BE2C (cell line): ENCODE measurements around the gene TMTC2.
"Not testable (repeated sequence)": the region's sequence is repeated elsewhere in the genome, so short reads cannot be mapped to it uniquely, and the experiment has no call there.

Experiments
- DNase-seq: peaks from one replicate; pipeline ENCODE4 v3.0.0-alpha.2; 2020
- H3K27me3 ChIP-seq: fragments of 250-450 bp; sonication (Bioruptor Pico); 2 replicates; pipeline ENCODE4 v1.5.1; 2020; ENCODE audit warnings: mild to moderate bottlenecking
- H3K36me3 ChIP-seq: fragments of 250-450 bp; sonication (Bioruptor Pico); 2 replicates; pipeline ENCODE4 v1.5.1; 2020; ENCODE audit warnings: mild to moderate bottlenecking
- H3K4me1 ChIP-seq: fragments of 250-450 bp; sonication (Bioruptor Pico); 2 replicates; pipeline ENCODE4 v1.5.1; 2020
- H3K4me3 ChIP-seq: 2 replicates; pipeline ENCODE4 v1.5.1; 2011; ENCODE audit warnings: low read depth, low read length
- H3K9me3 ChIP-seq: fragments of 250-450 bp; sonication (Bioruptor Pico); 2 replicates; pipeline ENCODE4 v1.5.1; 2020
- CTCF ChIP-seq: IDR thresholded peaks from 2 replicates; pipeline ENCODE4 v1.5.1; 2012; ENCODE audit warnings: mild to moderate bottlenecking, low read depth, low read length

TMTC2 gene

GRCh38 chr12:83099436-83099835 lies 412.7 kb downstream of the TMTC2 start:
- no peak for DNase-seq
- Histone ChIP-seq H3K9me3 (no peaks in the 10 kb centered on the region), H3K4me3 (no peak overlapping the region), H3K36me3 (no peaks in the 10 kb centered on the region), H3K27me3 (no peaks in the 10 kb centered on the region), H3K4me1 (0 out of 2 replicates have a peak, but pooled peaks cover 4% of the 10 kb centered on the region)
- no peak for TF ChIP-seq CTCF

- DNase-seq, result no peak
- Histone ChIP-seq H3K9me3 (no peaks in the 10 kb centered on the region), H3K4me3 (no peak overlapping the region), H3K27me3 (no peaks in the 10 kb centered on the region), H3K4me1 (no peaks in the 10 kb centered on the region), H3K36me3 (no peaks in the 10 kb centered on the region)
- TF ChIP-seq CTCF, result no peak
Measured at GRCh38 chr12:83102499-83102898, 415.8 kb downstream of the TMTC2 start.

GRCh38 chr12:83106873-83107272 lies 420.2 kb downstream of the TMTC2 start:
- Histone ChIP-seq H3K9me3 (no peaks in the 10 kb centered on the region), H3K27me3 (no peaks in the 10 kb centered on the region), H3K4me3 (no peak overlapping the region), H3K4me1 (no peaks in the 10 kb centered on the region), H3K36me3 (no peaks in the 10 kb centered on the region)
- DNase-seq, result no peak
- TF ChIP-seq CTCF, result no peak

GRCh38 chr12:83110424-83110823 lies 423.7 kb downstream of the TMTC2 start:
- Histone ChIP-seq H3K27me3 (no peaks in the 10 kb centered on the region), H3K9me3 (no peaks in the 10 kb centered on the region), H3K4me1 (no peaks in the 10 kb centered on the region), H3K36me3 (no peaks in the 10 kb centered on the region), H3K4me3 (no peak overlapping the region)
- no peak for TF ChIP-seq CTCF
- DNase-seq, result no peak

- Histone ChIP-seq H3K4me1 (no peaks in the 10 kb centered on the region), H3K36me3 (no peaks in the 10 kb centered on the region), H3K9me3 (no peaks in the 10 kb centered on the region), H3K27me3 (no peaks in the 10 kb centered on the region), H3K4me3 (no peak overlapping the region)
- DNase-seq, result no peak
- TF ChIP-seq CTCF, result no peak
Measured at GRCh38 chr12:83113945-83114344, 427.2 kb downstream of the TMTC2 start.

GRCh38 chr12:83114966-83115365 lies 428.3 kb downstream of the TMTC2 start:
- Histone ChIP-seq H3K27me3 (no peaks in the 10 kb centered on the region), H3K4me1 (no peaks in the 10 kb centered on the region), H3K9me3 (no peaks in the 10 kb centered on the region), H3K4me3 (no peak overlapping the region), H3K36me3 (no peaks in the 10 kb centered on the region)
- DNase-seq, result no peak
- no peak for TF ChIP-seq CTCF

GRCh38 chr12:83117926-83118325 lies 431.2 kb downstream of the TMTC2 start:
- H3K36me3 ChIP-seq, H3K4me1 ChIP-seq, H3K9me3 ChIP-seq, DNase-seq, H3K27me3 ChIP-seq, H3K4me3 ChIP-seq: not testable (repeated sequence)
